Activated CD4-positive, alpha-beta memory T cell treated with anti-CD3 and anti-CD28 coated beads, Interleukin-2, amount 10 ng/mL, durations not matched to agents 7 days and 5 days (primary cell): ENCODE data around the gene SLC6A3. TPM values are rescaled to one million over a fixed set of nuclear protein-coding genes. Genes with fewer than 3 reads are reported as not detected.
"Not testable (repeated sequence)": the region's sequence is repeated elsewhere in the genome, so short reads cannot be mapped to it uniquely, and the experiment has no call there.

ENCODE experiments used
- CTCF ChIA-PET: fragments of 350-600 bp; sonication (Branson Sonifier 250); formaldehyde crosslinking; loops from one replicate; lab custom pipeline; 2021; ENCODE audit warnings: antibody characterized with exemption, inconsistent platforms; lab: Charles Lee
- POLR2A ChIA-PET: fragments of 350-600 bp; sonication (Branson Sonifier 250); formaldehyde crosslinking; loops from one replicate; lab custom pipeline; 2021; ENCODE audit warnings: antibody characterized with exemption; lab: Charles Lee
- DNase-seq: peaks from one replicate; pipeline ENCODE4 v3.0.0-alpha.2; 2020
- H3K27ac Mint-ChIP-seq: one replicate; pipeline ENCODE4 v1.8.0; 2021; ENCODE audit warnings: mild to moderate bottlenecking, mixed read lengths
- H3K27me3 Mint-ChIP-seq: one replicate; pipeline ENCODE4 v1.8.0; 2021; ENCODE audit warnings: mixed read lengths
- H3K36me3 Mint-ChIP-seq: one replicate; pipeline ENCODE4 v1.8.0; 2021; ENCODE audit warnings: low read depth, mixed read lengths
- H3K4me1 Mint-ChIP-seq: one replicate; pipeline ENCODE4 v1.8.0; 2021; ENCODE audit warnings: mixed read lengths
- H3K4me3 Mint-ChIP-seq: one replicate; pipeline ENCODE4 v1.8.0; 2021; ENCODE audit warnings: mild to moderate bottlenecking, mixed read lengths
- H3K9me3 Mint-ChIP-seq: one replicate; pipeline ENCODE4 v1.8.0; 2021; ENCODE audit warnings: mixed read lengths
- total RNA-seq, 2 experiments: library from RNA; stranded (reverse); gene quantifications; one replicate each; pipeline ENCODE4 v1.2.3, GENCODE V29; 2021

Gene SLC6A3
- total RNA-seq, 2 experiments from 2014 or later, result not detected

GRCh38 chr5:1429066-1429465 is 16.2 kb downstream of the SLC6A3 start:
- Mint-ChIP-seq H3K36me3 (peaks cover 8% of the 10 kb centered on the region), H3K4me3 (no peak overlapping the region), H3K27ac (no peak overlapping the region), H3K9me3 (peaks cover 37% of the 10 kb centered on the region), H3K4me1 (no peaks in the 10 kb centered on the region), H3K27me3 (no peaks in the 10 kb centered on the region)
- ChIA-PET CTCF (no interaction called here), POLR2A (no interaction called here)
- DNase-seq, result no peak

GRCh38 chr5:1428107-1428506 is 17.1 kb downstream of the SLC6A3 start:
- no peak for DNase-seq
- peaks cover 8% of the 10 kb centered on the region for H3K36me3 Mint-ChIP-seq
- no peak overlapping the region for H3K27ac Mint-ChIP-seq
- H3K4me3 Mint-ChIP-seq, result no peak overlapping the region
- no peaks in the 10 kb centered on the region for H3K4me1 Mint-ChIP-seq
- ChIA-PET POLR2A (no interaction called here), CTCF (no interaction called here)
- H3K27me3 Mint-ChIP-seq, result no peaks in the 10 kb centered on the region
- peaks cover 31% of the 10 kb centered on the region for H3K9me3 Mint-ChIP-seq

- CTCF ChIA-PET, result no interaction called here
- H3K27me3 Mint-ChIP-seq, result no peaks in the 10 kb centered on the region
- H3K27ac Mint-ChIP-seq, result no peak overlapping the region
- DNase-seq, result no peak
- H3K4me3 Mint-ChIP-seq, result no peak overlapping the region
- POLR2A ChIA-PET, result no interaction called here
- no peaks in the 10 kb centered on the region for H3K4me1 Mint-ChIP-seq
- H3K36me3 Mint-ChIP-seq, result peaks cover 5% of the 10 kb centered on the region
- H3K9me3 Mint-ChIP-seq, result peaks cover 25% of the 10 kb centered on the region
Measured at GRCh38 chr5:1424716-1425115, 20.5 kb downstream of the SLC6A3 start.

DNA sequence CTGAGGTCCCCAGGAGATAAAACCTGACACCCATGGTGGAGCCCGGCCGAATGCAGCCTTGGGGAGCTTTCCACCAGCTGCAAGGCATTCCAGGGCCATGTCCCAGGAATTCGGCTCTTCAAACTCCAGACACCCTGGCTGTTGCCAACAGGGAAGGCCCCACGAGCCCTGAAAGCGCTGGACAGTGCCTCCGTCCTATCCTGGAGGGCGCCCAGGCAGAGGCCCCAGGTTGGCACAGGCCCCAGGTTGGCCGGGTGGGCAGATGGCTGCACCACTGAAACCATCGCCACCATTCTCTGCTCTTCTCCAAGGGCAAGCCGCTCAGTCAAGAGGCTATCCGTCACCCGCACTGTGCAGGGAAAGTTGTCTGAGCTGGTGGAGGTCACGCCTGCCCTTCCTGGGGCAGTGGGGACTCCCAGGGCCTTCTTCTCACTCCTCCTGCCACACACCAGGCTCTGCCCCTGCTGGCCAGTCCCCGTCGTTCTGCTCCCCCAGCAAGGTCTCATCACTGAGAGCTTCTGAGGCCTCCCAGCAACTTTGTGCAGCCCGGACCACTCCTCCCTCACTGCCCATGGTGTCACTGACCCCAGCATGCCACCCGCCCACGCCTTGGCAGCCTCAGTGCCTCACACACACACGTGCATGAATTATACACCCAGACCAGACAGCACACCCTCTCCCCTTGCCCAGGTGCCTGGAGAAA is 21.2 kb downstream of the SLC6A3 start:
- H3K36me3 Mint-ChIP-seq, result peaks cover 3% of the 10 kb centered on the region
- ChIA-PET CTCF (no interaction called here), POLR2A (no interaction called here)
- no peaks in the 10 kb centered on the region for H3K27me3 Mint-ChIP-seq
- H3K27ac Mint-ChIP-seq, result no peak overlapping the region
- no peak overlapping the region for H3K4me3 Mint-ChIP-seq
- no peaks in the 10 kb centered on the region for H3K4me1 Mint-ChIP-seq
- no peak for DNase-seq
- peaks cover 19% of the 10 kb centered on the region for H3K9me3 Mint-ChIP-seq

DNA sequence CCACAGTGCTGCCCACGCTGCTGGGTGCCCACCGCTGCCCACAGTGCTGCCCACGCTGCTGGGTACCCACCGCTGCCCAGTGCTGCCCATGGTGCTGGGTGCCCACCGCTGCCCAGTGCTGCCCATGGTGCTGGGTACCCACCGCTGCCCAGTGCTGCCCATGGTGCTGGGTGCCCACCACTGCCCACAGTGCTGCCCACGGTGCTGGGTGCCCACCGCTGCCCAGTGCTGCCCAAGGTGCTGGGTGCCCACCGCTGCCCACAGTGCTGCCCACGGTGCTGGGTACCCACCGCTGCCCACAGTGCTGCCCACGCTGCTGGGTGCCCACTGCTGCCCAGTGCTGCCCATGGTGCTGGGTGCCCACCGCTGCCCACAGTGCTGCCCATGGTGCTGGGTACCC is 22.7 kb downstream of the SLC6A3 start:
- CTCF ChIA-PET, H3K27me3 Mint-ChIP-seq, H3K27ac Mint-ChIP-seq, H3K4me3 Mint-ChIP-seq, DNase-seq, POLR2A ChIA-PET, H3K4me1 Mint-ChIP-seq, H3K36me3 Mint-ChIP-seq: not testable (repeated sequence)
- peaks cover 11% of the 10 kb centered on the region for H3K9me3 Mint-ChIP-seq

DNA sequence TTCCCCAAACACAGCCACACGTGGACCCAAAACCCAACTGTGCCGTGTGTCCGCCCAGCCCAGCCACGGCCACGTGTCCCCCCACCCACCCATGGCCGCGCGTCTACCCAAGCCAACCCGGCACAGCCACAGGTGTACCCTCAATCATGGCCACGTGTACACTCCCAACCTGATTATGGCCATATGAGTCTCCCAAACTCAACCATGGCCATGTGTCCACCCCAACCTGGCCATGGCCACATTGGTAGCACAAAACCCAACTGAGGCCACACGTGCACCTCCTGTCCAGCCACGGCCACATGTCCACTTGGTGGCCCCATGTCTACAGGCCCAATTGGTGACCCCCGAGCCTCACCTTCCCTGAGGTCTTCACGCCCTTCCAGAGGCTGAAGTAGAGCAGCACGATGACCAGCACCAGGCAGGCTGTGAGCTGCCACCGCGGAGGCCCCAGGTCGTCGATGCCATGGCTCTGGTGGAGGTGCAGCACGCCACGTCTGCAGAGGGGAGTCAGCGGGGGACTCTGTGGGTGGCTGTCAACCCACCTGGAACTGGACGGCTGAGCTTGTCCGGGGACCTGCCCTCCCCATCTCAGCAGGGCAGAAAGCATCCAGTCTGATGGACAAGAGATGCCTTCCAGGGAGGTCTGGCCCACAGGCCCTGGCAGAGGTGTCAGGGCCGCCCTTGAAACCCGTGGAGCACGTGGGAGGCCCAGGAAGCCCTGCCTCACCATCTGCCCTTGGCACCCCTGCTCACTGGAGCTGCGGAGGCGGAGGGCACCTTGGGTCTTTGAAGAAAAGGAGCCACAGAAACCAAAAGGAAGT is 23.5 kb downstream of the SLC6A3 start:
- no peaks in the 10 kb centered on the region for H3K27me3 Mint-ChIP-seq
- no peaks in the 10 kb centered on the region for H3K4me1 Mint-ChIP-seq
- peaks cover 7% of the 10 kb centered on the region for H3K9me3 Mint-ChIP-seq
- DNase-seq, result no peak
- no peak overlapping the region for H3K27ac Mint-ChIP-seq
- H3K4me3 Mint-ChIP-seq, result no peak overlapping the region
- peaks cover 3% of the 10 kb centered on the region for H3K36me3 Mint-ChIP-seq
- POLR2A ChIA-PET, result no interaction called here
- CTCF ChIA-PET, result no interaction called here

- POLR2A ChIA-PET, result no interaction called here
- H3K4me1 Mint-ChIP-seq, result no peaks in the 10 kb centered on the region
- CTCF ChIA-PET, result no interaction called here
Measured at GRCh38 chr5:1420211-1421195, 24.7 kb downstream of the SLC6A3 start.

GRCh38 chr5:1419476-1420210 is 25.6 kb downstream of the SLC6A3 start:
- H3K4me3 Mint-ChIP-seq, result no peak overlapping the region
- H3K4me1 Mint-ChIP-seq, result no peaks in the 10 kb centered on the region
- H3K27ac Mint-ChIP-seq, result no peak overlapping the region
- no peak for DNase-seq
- ChIA-PET CTCF (no interaction called here), POLR2A (no interaction called here)
- peaks cover 3% of the 10 kb centered on the region for H3K9me3 Mint-ChIP-seq
- H3K27me3 Mint-ChIP-seq, result no peaks in the 10 kb centered on the region
- peaks cover 3% of the 10 kb centered on the region for H3K36me3 Mint-ChIP-seq

More at GRCh38 chr5:1420211-1421195, 24.7 kb downstream of the SLC6A3 start:
- Mint-ChIP-seq H3K27ac (no peak overlapping the region), H3K4me3 (no peak overlapping the region), H3K27me3 (no peaks in the 10 kb centered on the region), H3K9me3 (peaks cover 3% of the 10 kb centered on the region), H3K36me3 (peaks cover 3% of the 10 kb centered on the region)
- DNase-seq, result no peak

DNA sequence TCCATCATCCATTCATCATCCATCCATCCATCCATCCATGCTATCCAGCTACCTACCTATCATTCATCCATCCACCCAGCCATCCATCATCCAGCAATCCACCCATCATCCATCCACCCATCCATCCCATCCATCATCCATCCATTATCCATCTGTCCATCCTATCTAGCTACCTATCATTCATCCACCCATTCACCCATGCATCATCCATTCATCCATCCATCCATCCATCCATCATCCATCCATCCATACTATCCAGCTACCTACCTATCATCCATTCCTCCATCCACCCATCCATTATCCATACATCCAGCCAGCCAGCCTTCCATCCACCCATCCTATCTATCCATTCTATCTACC is 26.3 kb downstream of the SLC6A3 start:
- Mint-ChIP-seq H3K27ac (no peak overlapping the region), H3K4me3 (no peak overlapping the region), H3K4me1 (no peaks in the 10 kb centered on the region), H3K36me3 (no peaks in the 10 kb centered on the region), H3K9me3 (no peaks in the 10 kb centered on the region), H3K27me3 (no peaks in the 10 kb centered on the region)
- ChIA-PET CTCF (no interaction called here), POLR2A (no interaction called here)
- no peak for DNase-seq

DNA sequence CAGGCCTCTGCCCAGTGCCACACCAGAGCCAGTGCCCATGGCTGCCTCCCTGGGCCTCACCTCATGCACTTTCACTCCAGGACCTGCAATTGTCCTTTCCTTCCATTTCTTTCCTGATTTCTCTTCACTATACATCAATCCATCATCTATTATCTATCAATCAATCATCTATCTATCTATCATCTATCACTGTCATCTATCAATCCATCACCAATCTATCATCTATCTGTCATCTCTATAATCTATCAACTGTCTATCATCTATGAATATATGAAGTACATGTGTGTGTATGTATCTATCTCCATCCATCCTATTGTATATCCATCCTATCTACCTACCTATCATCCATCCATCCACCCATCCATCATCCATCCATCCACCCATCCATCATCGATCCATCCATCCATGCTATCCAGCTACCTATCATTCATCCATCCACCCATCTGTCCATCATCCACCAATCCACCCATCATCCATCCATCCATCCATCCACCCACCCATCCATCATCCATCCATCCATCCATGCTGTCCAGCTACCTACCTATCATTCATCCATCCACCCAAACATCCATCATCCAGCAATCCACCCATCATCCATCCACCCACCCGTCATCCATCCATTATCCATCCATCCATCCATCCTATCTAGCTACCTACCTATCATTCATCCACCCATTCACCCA is 26.9 kb downstream of the SLC6A3 start:
- no peaks in the 10 kb centered on the region for H3K36me3 Mint-ChIP-seq
- DNase-seq, result no peak
- CTCF ChIA-PET, result no interaction called here
- H3K9me3 Mint-ChIP-seq, result no peaks in the 10 kb centered on the region
- H3K4me3 Mint-ChIP-seq, result no peak overlapping the region
- POLR2A ChIA-PET, result no interaction called here
- H3K27ac Mint-ChIP-seq, result no peak overlapping the region
- H3K27me3 Mint-ChIP-seq, result no peaks in the 10 kb centered on the region
- H3K4me1 Mint-ChIP-seq, result no peaks in the 10 kb centered on the region

DNA sequence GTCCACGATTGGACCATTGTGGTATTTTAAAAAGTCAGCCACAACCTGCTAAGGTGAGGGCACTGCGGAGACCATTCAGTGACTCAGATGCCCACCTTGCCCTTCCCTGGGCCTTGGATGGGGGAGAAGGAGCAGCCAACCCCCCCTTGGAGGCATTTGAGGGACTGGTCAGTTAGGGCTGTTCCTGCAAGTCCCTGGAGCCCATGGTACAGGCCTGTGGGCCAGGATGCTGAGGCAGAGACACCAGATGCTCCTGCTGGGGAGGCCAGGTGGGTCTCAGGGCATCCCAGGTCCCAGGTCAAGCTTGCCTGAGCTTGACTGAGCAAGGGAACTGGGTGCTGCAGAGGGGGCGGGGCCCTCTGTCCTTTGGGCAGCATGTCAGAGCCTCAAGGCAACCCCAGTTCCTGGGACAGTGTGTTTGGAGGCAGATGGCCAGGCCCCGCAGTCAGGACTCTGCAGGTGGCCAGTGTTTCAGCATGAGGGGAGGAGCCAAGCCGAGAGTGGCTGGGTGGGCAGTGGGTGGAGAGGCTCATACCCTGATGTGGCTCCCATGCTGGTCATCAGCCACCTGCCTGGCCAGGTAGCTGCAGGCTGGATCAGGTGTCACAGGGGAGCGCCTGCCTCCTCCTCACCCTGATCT is 27.5 kb downstream of the SLC6A3 start:
- H3K27ac Mint-ChIP-seq, result no peak overlapping the region
- ChIA-PET CTCF (no interaction called here), POLR2A (no interaction called here)
- no peaks in the 10 kb centered on the region for H3K4me1 Mint-ChIP-seq
- H3K4me3 Mint-ChIP-seq, result no peak overlapping the region
- no peaks in the 10 kb centered on the region for H3K27me3 Mint-ChIP-seq
- H3K36me3 Mint-ChIP-seq, result no peaks in the 10 kb centered on the region
- DNase-seq, result no peak
- H3K9me3 Mint-ChIP-seq, result no peaks in the 10 kb centered on the region
